ENCODE results near the gene RSKR. TPM values are rescaled to one million over a fixed set of nuclear protein-coding genes. Genes with fewer than 3 reads are reported as not detected.
A peak's percentile ranks its signal among the peaks of the same experiment; 100 is the strongest.

The RSKR gene
- total RNA-seq, 1 experiment from 2014 or later, result 18.9 TPM

DNA sequence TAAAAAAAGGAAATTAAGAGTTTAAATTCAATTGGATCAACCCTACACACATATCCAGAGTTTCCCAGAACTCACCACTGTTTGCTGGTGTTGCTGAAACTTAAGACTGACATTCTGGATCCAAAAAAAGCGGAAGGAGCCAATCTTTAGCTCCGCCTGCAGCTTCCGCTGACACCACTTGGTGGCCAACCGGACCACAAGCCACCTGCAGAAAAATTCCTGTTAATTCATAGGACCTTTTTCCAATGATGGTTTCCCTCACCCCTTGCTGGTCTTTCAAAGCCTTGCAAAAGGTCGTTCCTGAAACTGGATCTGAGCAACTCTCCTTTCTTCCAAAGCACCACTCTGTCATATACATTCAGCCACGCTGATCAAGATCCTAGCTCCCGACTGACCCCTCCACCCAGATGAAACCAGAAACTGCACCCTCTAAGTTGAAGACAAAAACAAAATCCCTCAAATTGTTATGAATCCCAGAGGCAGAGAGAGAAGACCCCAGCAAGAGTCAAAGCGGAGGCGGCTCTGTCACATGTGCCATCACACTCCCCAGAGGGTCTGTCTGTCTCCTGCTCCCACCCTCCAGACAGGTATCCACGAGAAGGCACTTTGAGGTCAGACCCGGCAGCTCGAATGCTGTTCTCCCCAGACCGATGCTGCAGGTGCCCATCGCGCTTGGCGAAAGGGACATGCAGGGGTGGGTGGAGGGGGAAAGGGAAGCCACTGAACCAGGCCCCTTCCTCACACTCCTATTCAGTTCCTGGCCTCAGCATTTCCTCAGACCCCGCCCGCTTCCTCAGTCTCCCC, 30.2 kb upstream of the RSKR start:
- Histone ChIP-seq H3K27ac (ENCODE audit: low read depth, low read length) (peak overlapping the region; percentile 74), H3K4me2 (ENCODE audit: low read length) (peak overlapping the region; percentile 90), H3K4me3 (replicated peaks in 1 of 2; ENCODE audit: low read depth in 1 of 2, low read length in 2 of 2) (peak overlapping the region; percentile 77 to 83), H2AFZ (ENCODE audit: low read depth, low read length, poor library complexity, severe bottlenecking) (no peak overlapping the region), H3K27me3 (ENCODE audit: insufficient read depth, low read length) (no peaks in the 10 kb centered on the region), H3K9ac (ENCODE audit: low read length) (peak overlapping the region; percentile 83), H3K4me1 (ENCODE audit: control insufficient read depth in 1 of 2, insufficient read depth in 2 of 2, low read length in 2 of 2) (peaks cover 12 to 29% of the 10 kb centered on the region in 2 experiments), H3K79me2 (ENCODE audit: insufficient read depth, low read length) (peaks cover 50% of the 10 kb centered on the region), H3K36me3 (ENCODE audit: control insufficient read depth in 1 of 2, insufficient read depth in 2 of 2, low read length in 2 of 2) (peaks cover 38 to 42% of the 10 kb centered on the region in 2 experiments), H3K9me3 (ENCODE audit: control insufficient read depth in 1 of 2, insufficient read depth in 1 of 2, low read depth in 1 of 2, low read length in 2 of 2) (no peaks in the 10 kb centered on the region), H3K9me2 (ENCODE audit: insufficient read depth) (no peaks in the 10 kb centered on the region), H4K20me1 (ENCODE audit: insufficient read depth) (peaks cover 7% of the 10 kb centered on the region; the same call in 1 of the 2 replicates)
- BruUV-seq (replicated peaks), result no TSS peak
- RAD21 ChIA-PET (ENCODE audit: low non-redundant PET in 1 of 2, low total read pairs in 2 of 2, uncharacterized antibody in 2 of 2, unreplicated experiment in 2 of 2), result no interaction called here
- ATAC-seq, result peak; percentile 21
- CTCF ChIA-PET, result interaction anchor here (0.7 to 1.8 kb wide), 14 partner anchors 9 to 468 kb away, joined by 3 to 10 read pairs (median 3); partner anchors contain the start of genes PHF12, PROCA1, SDF2 and SUPT6H
- intact Hi-C loops (cut with micrococcal nuclease), result loop anchor here (10.0 kb wide), 1 partner anchor 261 kb away; the partner anchor contains the start of gene DHRS13
- peak; percentile 31 for DNase-seq (ENCODE audit: low read depth, low spot score)
- TF ChIP-seq EZH2 (IDR thresholded peaks at IDR 0.05) (no peak), ZFX (IDR thresholded peaks at IDR 0.05) (no peak), TCF7L2 (IDR thresholded peaks at IDR 0.05; ENCODE audit: borderline replicate concordance, extremely low read depth, insufficient read depth, insufficient read length) (no peak), CTCF (IDR thresholded peaks at IDR 0.05 in 2 of 3, conservative IDR thresholded peaks at IDR 0.05 in 1 of 3; ENCODE audit: borderline replicate concordance in 1 of 3, insufficient read depth in 1 of 3, low read depth in 2 of 3, low read length in 2 of 3) (peak in 2 of 3 experiments; percentile 55 to 69; a peak in 4 of 6 replicates), SIN3A (IDR thresholded peaks at IDR 0.05; ENCODE audit: low read depth) (no peak)
- POLR2A ChIA-PET, result interaction anchor here (1.1 to 3.1 kb wide), 4 partner anchors 17 to 81 kb away, joined by 3 to 19 read pairs (median 8); partner anchors contain the start of genes RPL23A, SDF2 and SUPT6H

All from HCT116 (cell line).